ENCODE data around the gene MMAB. TPM values are rescaled to one million over a fixed set of nuclear protein-coding genes. Genes with fewer than 3 reads are reported as not detected.

Gene MMAB
- total and polyA plus RNA-seq, 2 of the 13 experiments (the other 11 are each of a cell fraction or from before 2014, with no cell fraction given) = 26.1 to 77.3 TPM

GRCh38 chr12:109560867-109561710 is 12.2 kb downstream of the MMAB start:
- ATAC-seq = no peak
- no peak for FAIRE-seq
- in situ Hi-C loops (cut with HindIII; ENCODE audit: extremely low pct_ligation_motif_present, low pct_unique_long_range_greater_than_20kb) (no loop called here), intact Hi-C loops (cut with micrococcal nuclease; ENCODE audit: unreplicated experiment) (no loop called here)
- H3K27me3 ChIP-seq (ENCODE audit: control insufficient read depth in 1 of 2, insufficient read depth in 2 of 2, low read length in 2 of 2) = no peaks in the 10 kb centered on the region
- TF ChIP-seq PCBP1 (IDR thresholded peaks at IDR 0.05; ENCODE audit: borderline replicate concordance, low read depth, low read length) (0 out of 2 replicates have a peak, but pooled peaks have one; percentile 33), PHF20 (CRISPR knock-in tag; IDR thresholded peaks at IDR 0.05) (no peak), AGO2 (optimal IDR thresholded peaks at IDR 0.05; ENCODE audit: low read depth, low read length) (peak; percentile 51), ESRRA (CRISPR knock-in tag; IDR thresholded peaks at IDR 0.05; ENCODE audit: low read depth) (no peak), RBFOX2 (IDR thresholded peaks at IDR 0.05; ENCODE audit: low read depth, low read length) (0 out of 2 replicates have a peak, but pooled peaks have one; percentile 31), HNRNPK (IDR thresholded peaks at IDR 0.05; ENCODE audit: low read depth, low read length, poor library complexity, severe bottlenecking) (peak; percentile 65)
- H3K36me3 ChIP-seq (replicated peaks in 1 of 2; ENCODE audit: control insufficient read depth in 1 of 2, insufficient read depth in 2 of 2, low read length in 2 of 2) = peaks cover 4 to 43% of the 10 kb centered on the region in 2 experiments; a peak in 3 of 5 replicates
- no peak overlapping the region for H2AFZ ChIP-seq (ENCODE audit: low read length)
- 94% methylated on average over 19 of the region's 30 CpGs for WGBS (ENCODE audit: low lambda C conversion rate)
- H3K27ac ChIP-seq (ENCODE audit: extremely low read length, insufficient read depth, low read length) = no peak overlapping the region
- ChIA-PET CTCF (ENCODE audit: low intra/inter-chr PET ratio, low total read pairs) (no interaction called here), POLR2A (no interaction called here)
- no peak overlapping the region for H3K4me2 ChIP-seq (ENCODE audit: low read depth, low read length)
- DNase-seq (ENCODE audit: low spot score) = no peak
- H3K9me3 ChIP-seq (ENCODE audit: low read length) = no peaks in the 10 kb centered on the region
- peaks cover 25% of the 10 kb centered on the region for H3K4me1 ChIP-seq (ENCODE audit: insufficient read depth, low read length)
- no peak overlapping the region for H3K4me3 ChIP-seq (replicated peaks in 1 of 3; ENCODE audit: insufficient read depth in 1 of 3, low read depth in 2 of 3, low read length in 3 of 3)
- H3K9ac ChIP-seq (ENCODE audit: insufficient read depth, low read depth, low read length) = no peak overlapping the region
- no peaks in the 10 kb centered on the region for H3K79me2 ChIP-seq (ENCODE audit: insufficient read depth, low read length)
- BruUV-seq (replicated peaks) = no TSS peak
- no peaks in the 10 kb centered on the region for H4K20me1 ChIP-seq (ENCODE audit: insufficient read depth, low read length)

DNA sequence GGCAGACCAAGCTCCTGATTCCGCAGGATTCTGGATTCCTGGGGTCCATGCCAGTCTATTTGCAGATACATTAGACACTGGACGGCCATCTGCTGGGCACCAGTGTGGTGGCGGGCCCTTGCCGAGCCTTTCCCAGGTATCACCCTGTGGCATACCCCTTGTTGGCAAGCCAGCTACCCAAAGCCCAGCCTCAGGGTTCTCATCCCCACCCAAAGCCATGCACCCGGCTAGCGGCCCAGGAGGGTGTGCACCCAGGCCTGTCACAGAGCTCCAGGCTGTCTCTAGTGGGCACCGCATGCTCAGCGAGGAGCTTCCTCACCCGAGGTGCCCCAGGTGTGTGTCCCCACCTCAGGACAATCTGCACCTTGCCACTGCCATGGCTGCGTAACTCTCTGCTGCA is 13.7 kb downstream of the MMAB start:
- POLR2A ChIA-PET = interaction anchor here (1.3 kb wide), 1 partner anchor 19 kb away, joined by 4 read pairs; no protein-coding TSS in a partner anchor
- H3K27ac ChIP-seq (ENCODE audit: extremely low read length, insufficient read depth, low read length) = no peak overlapping the region
- no peak for ATAC-seq
- H3K9ac ChIP-seq (ENCODE audit: insufficient read depth, low read depth, low read length) = no peak overlapping the region
- 96% methylated on average over 4 of the region's 10 CpGs for WGBS (ENCODE audit: low lambda C conversion rate)
- H3K36me3 ChIP-seq (replicated peaks in 1 of 2; ENCODE audit: control insufficient read depth in 1 of 2, insufficient read depth in 2 of 2, low read length in 2 of 2) = peaks cover 2 to 29% of the 10 kb centered on the region in 2 experiments; a peak in 3 of 5 replicates
- peaks cover 39% of the 10 kb centered on the region for H3K4me1 ChIP-seq (ENCODE audit: insufficient read depth, low read length)
- no peak overlapping the region for H3K4me2 ChIP-seq (ENCODE audit: low read depth, low read length)
- no peaks in the 10 kb centered on the region for H4K20me1 ChIP-seq (ENCODE audit: insufficient read depth, low read length)
- in situ Hi-C loops (cut with HindIII; ENCODE audit: extremely low pct_ligation_motif_present, low pct_unique_long_range_greater_than_20kb) = no loop called here
- no peaks in the 10 kb centered on the region for H3K9me3 ChIP-seq (ENCODE audit: low read length)
- FAIRE-seq = no peak
- no peaks in the 10 kb centered on the region for H3K79me2 ChIP-seq (ENCODE audit: insufficient read depth, low read length)
- no peak overlapping the region for H2AFZ ChIP-seq (ENCODE audit: low read length)
- no peak for DNase-seq (ENCODE audit: low spot score)
- no TSS peak for BruUV-seq (replicated peaks)
- no peaks in the 10 kb centered on the region for H3K27me3 ChIP-seq (ENCODE audit: control insufficient read depth in 1 of 2, insufficient read depth in 2 of 2, low read length in 2 of 2)
- CTCF ChIA-PET (ENCODE audit: low intra/inter-chr PET ratio, low total read pairs) = no interaction called here
- intact Hi-C loops (cut with micrococcal nuclease; ENCODE audit: unreplicated experiment) = no loop called here
- H3K4me3 ChIP-seq (replicated peaks in 1 of 3; ENCODE audit: insufficient read depth in 1 of 3, low read depth in 2 of 3, low read length in 3 of 3) = no peak overlapping the region
- TF ChIP-seq ZMYM3 (CRISPR knock-in tag; IDR thresholded peaks at IDR 0.05) (no peak), ZNF691 (CRISPR knock-in tag; IDR thresholded peaks at IDR 0.05; ENCODE audit: borderline replicate concordance, low read depth) (no peak), NKX3-1 (CRISPR knock-in tag; IDR thresholded peaks at IDR 0.05) (no peak), ZKSCAN1 (IDR thresholded peaks at IDR 0.05; ENCODE audit: low read length) (no peak), ZNF263 (CRISPR knock-in tag; IDR thresholded peaks at IDR 0.05) (no peak), THYN1 (CRISPR knock-in tag; IDR thresholded peaks at IDR 0.05; ENCODE audit: borderline replicate concordance, low read depth) (no peak), SRSF9 (IDR thresholded peaks at IDR 0.05; ENCODE audit: borderline replicate concordance, insufficient read depth, low read depth, low read length, poor library complexity, severe bottlenecking) (no peak), ELF4 (CRISPR knock-in tag; IDR thresholded peaks at IDR 0.05; ENCODE audit: borderline replicate concordance) (no peak), ARNT (IDR thresholded peaks at IDR 0.05) (no peak), SNAPC2 (CRISPR knock-in tag; IDR thresholded peaks at IDR 0.05) (no peak), MTA1 (CRISPR knock-in tag; IDR thresholded peaks at IDR 0.05; ENCODE audit: borderline replicate concordance) (no peak)

All from HepG2 (cell line).